Fibroblast of lung (primary cell): ENCODE data around the gene DOCK4. TPM values are rescaled to one million over a fixed set of nuclear protein-coding genes. Genes with fewer than 3 reads are reported as not detected.

Source experiments
- DNase-seq, 2 donors: peaks; one replicate each; pipeline versions ENCODE4 v3.0.0 to v3.0.0-alpha.2; 2010; ENCODE audit warnings: low read depth in 2 of 2
- H2AFZ ChIP-seq: 2 replicates; pipeline ENCODE4 v1.5.1; 2012; ENCODE audit warnings: low read length, control low read depth, inconsistent platforms
- H3K27ac ChIP-seq: 2 replicates; pipeline ENCODE4 v1.5.1; 2011; ENCODE audit warnings: low read length, control low read depth; ENCODE audit not compliant: insufficient read depth
- H3K27me3 ChIP-seq: 2 replicates; pipeline ENCODE4 v1.5.1; 2011; ENCODE audit warnings: mild to moderate bottlenecking, low read length; ENCODE audit not compliant: control insufficient read depth, insufficient read depth
- H3K36me3 ChIP-seq: 2 replicates; pipeline ENCODE4 v1.5.1; 2011; ENCODE audit warnings: low read length; ENCODE audit not compliant: control insufficient read depth, insufficient read depth
- H3K4me1 ChIP-seq: 2 replicates; pipeline ENCODE4 v1.5.1; 2011; ENCODE audit warnings: low read length; ENCODE audit not compliant: control insufficient read depth, insufficient read depth; ENCODE audit errors: extremely low read depth
- H3K4me2 ChIP-seq: 2 replicates; pipeline ENCODE4 v1.5.1; 2011; ENCODE audit warnings: low read length, control low read depth; ENCODE audit not compliant: insufficient read depth; ENCODE audit errors: extremely low read depth
- H3K4me3 ChIP-seq, 4 experiments: fragments of 200-600 bp in 1 of 4; sonication (generic) in 1 of 4; replicated peaks in 1 of 4; 2 replicates each; pipeline ENCODE4 v1.5.1; 2011 to 2016; ENCODE audit warnings: low read length in 4 of 4, low read depth in 3 of 4, mild to moderate bottlenecking in 3 of 4, control low read depth in 2 of 4, inconsistent platforms in 1 of 4, mixed read lengths in 1 of 4; ENCODE audit not compliant: insufficient read depth in 1 of 4; ENCODE audit errors: control extremely low read depth in 1 of 4
- H3K79me2 ChIP-seq: 2 replicates; pipeline ENCODE4 v1.5.1; 2012; ENCODE audit warnings: mild to moderate bottlenecking, low read length, inconsistent platforms; ENCODE audit not compliant: control insufficient read depth, insufficient read depth
- H3K9ac ChIP-seq: 2 replicates; pipeline ENCODE4 v1.5.1; 2011; ENCODE audit warnings: mild to moderate bottlenecking, low read length, control low read depth; ENCODE audit not compliant: insufficient read depth
- H3K9me3 ChIP-seq: 2 replicates; pipeline ENCODE4 v1.5.1; 2012; ENCODE audit warnings: low read depth, low read length; ENCODE audit not compliant: control insufficient read depth, insufficient read depth
- H4K20me1 ChIP-seq: 2 replicates; pipeline ENCODE4 v1.5.1; 2011; ENCODE audit warnings: low read length; ENCODE audit not compliant: control insufficient read depth, insufficient read depth; ENCODE audit errors: extremely low read depth
- EZH2 ChIP-seq: IDR thresholded peaks from 2 replicates; pipeline ENCODE4 v1.5.1; 2012; ENCODE audit warnings: low read length, control low read depth, mild to moderate bottlenecking; ENCODE audit errors: missing control alignments
- polyA plus RNA-seq, 2 donors: library from polyadenylated mRNA; depleted of rRNA in 1 of 2; stranded (reverse) in 1 of 2; unstranded in 1 of 2; fragments of >200 nt; gene quantifications; 2 replicates each; pipeline ENCODE4 v1.2.1, GENCODE V29; 2011 to 2012; ENCODE audit warnings: missing spikeins in 1 of 2
- total RNA-seq: library from RNA; depleted of rRNA; stranded (reverse); fragments of >200 nt; gene quantifications from 2 replicates; pipeline ENCODE4 v1.2.1, GENCODE V29; 2014
- TF ChIP-seq, protein P1 (sequence below), 2 donors: IDR thresholded peaks in 1 of 2; conservative IDR thresholded peaks in 1 of 2; 1 replicate in 1 of 2; 2 replicates in 1 of 2; pipeline ENCODE4 v1.5.1; 2011 to 2012; ENCODE audit warnings: low read length in 2 of 2, control low read depth in 1 of 2, inconsistent platforms in 1 of 2, low read depth in 1 of 2, mild to moderate bottlenecking in 1 of 2

Gene DOCK4
- total and polyA plus RNA-seq, 2 donors (not counting 1 experiment from before 2014, with no cell fraction given): 20.8 to 39.3 TPM

DNA sequence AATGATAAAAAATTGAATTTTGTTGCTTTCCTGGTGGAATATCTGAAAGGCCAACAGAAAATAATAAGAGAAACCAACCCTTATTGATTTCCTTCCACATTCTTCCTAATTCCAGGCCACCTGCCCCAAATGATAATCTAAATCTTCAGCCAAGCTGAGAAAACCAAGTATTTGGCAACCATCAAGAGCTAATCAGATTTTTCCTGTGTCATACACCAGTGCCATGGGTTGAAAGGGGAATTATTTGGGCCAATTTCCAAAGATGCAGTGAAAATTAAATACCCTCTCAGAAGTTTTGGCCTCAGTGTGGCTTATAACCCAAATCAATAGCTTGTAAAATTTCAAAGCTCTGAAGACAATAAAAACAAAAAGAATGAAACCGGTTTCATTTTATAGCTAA, 70.4 kb downstream of the DOCK4 start:
- Histone ChIP-seq H3K79me2 (peaks cover 2% of the 10 kb centered on the region), H4K20me1 (no peaks in the 10 kb centered on the region), H3K9me3 (no peaks in the 10 kb centered on the region), H3K4me2 (no peak overlapping the region), H3K4me3 (no peak overlapping the region), H2AFZ (no peak overlapping the region), H3K27me3 (no peaks in the 10 kb centered on the region), H3K4me1 (no peaks in the 10 kb centered on the region), H3K27ac (no peak overlapping the region), H3K36me3 (no peaks in the 10 kb centered on the region), H3K9ac (no peak overlapping the region)
- TF ChIP-seq EZH2: no peak
- TF ChIP-seq, protein P1, sequence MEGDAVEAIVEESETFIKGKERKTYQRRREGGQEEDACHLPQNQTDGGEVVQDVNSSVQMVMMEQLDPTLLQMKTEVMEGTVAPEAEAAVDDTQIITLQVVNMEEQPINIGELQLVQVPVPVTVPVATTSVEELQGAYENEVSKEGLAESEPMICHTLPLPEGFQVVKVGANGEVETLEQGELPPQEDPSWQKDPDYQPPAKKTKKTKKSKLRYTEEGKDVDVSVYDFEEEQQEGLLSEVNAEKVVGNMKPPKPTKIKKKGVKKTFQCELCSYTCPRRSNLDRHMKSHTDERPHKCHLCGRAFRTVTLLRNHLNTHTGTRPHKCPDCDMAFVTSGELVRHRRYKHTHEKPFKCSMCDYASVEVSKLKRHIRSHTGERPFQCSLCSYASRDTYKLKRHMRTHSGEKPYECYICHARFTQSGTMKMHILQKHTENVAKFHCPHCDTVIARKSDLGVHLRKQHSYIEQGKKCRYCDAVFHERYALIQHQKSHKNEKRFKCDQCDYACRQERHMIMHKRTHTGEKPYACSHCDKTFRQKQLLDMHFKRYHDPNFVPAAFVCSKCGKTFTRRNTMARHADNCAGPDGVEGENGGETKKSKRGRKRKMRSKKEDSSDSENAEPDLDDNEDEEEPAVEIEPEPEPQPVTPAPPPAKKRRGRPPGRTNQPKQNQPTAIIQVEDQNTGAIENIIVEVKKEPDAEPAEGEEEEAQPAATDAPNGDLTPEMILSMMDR (conservative IDR thresholded peaks at IDR 0.05 in 1 of 2, IDR thresholded peaks at IDR 0.05 in 1 of 2; ENCODE audit: low read depth in 1 of 2, low read length in 2 of 2): no peak
- DNase-seq: no peak

DNA sequence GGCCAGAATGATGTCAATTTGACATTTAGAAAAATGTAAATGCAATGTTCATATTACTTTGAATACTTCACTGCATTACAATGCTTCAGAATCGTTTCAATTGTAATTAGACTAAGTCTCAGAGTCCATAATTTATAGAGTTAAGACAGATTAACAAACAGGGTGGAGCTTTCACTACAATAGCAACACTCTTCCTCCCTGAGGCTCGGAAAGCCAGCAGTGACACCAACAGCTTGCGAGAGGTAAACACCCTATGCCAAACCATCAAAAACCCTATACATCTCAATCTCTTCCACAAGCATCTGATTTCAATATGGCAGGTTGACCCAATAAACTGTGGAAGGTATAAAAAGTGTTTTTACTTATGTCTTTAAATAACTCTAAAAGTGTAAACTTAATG, 72.2 kb downstream of the DOCK4 start:
- no peak overlapping the region for H2AFZ ChIP-seq
- H3K9me3 ChIP-seq: no peaks in the 10 kb centered on the region
- no peaks in the 10 kb centered on the region for H3K4me1 ChIP-seq
- H3K36me3 ChIP-seq: no peaks in the 10 kb centered on the region
- no peak for DNase-seq
- H3K27me3 ChIP-seq: no peaks in the 10 kb centered on the region
- TF ChIP-seq, protein P1 (conservative IDR thresholded peaks at IDR 0.05 in 1 of 2, IDR thresholded peaks at IDR 0.05 in 1 of 2; ENCODE audit: low read depth in 1 of 2, low read length in 2 of 2): no peak
- TF ChIP-seq EZH2: no peak
- H3K4me2 ChIP-seq: no peak overlapping the region
- peaks cover 2% of the 10 kb centered on the region for H3K79me2 ChIP-seq
- H4K20me1 ChIP-seq: no peaks in the 10 kb centered on the region
- H3K9ac ChIP-seq: no peak overlapping the region
- no peak overlapping the region for H3K4me3 ChIP-seq
- H3K27ac ChIP-seq: no peak overlapping the region

DNA sequence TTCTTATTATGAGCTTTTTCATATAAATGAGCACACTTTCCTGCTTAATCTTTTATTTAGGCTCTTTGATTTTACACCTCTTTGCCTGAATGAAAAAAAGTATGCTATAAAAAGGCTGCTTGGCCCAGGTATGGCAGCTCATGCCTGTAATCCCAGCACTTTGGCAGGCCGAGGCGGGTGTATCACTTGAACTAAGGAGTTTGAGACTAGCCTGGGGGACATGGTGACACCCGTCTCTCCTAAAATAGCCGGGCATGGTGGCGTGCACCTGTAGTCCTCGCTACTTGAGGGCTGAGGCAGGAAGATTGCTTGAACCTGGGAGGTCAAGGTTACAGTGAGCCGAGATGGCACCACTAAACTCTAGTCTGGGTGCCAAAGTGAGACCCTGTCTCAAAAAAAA, 72.9 kb downstream of the DOCK4 start:
- Histone ChIP-seq H3K79me2 (peaks cover 2% of the 10 kb centered on the region), H3K36me3 (no peaks in the 10 kb centered on the region), H4K20me1 (no peaks in the 10 kb centered on the region), H3K27ac (no peak overlapping the region), H3K9me3 (no peaks in the 10 kb centered on the region), H2AFZ (no peak overlapping the region), H3K9ac (no peak overlapping the region), H3K4me2 (no peak overlapping the region), H3K4me3 (no peak overlapping the region), H3K4me1 (no peaks in the 10 kb centered on the region), H3K27me3 (no peaks in the 10 kb centered on the region)
- DNase-seq: no peak
- TF ChIP-seq, protein P1 (conservative IDR thresholded peaks at IDR 0.05 in 1 of 2, IDR thresholded peaks at IDR 0.05 in 1 of 2; ENCODE audit: low read depth in 1 of 2, low read length in 2 of 2): no peak
- TF ChIP-seq EZH2: no peak
